IPS DF 4.7 (cell line): ENCODE measurements around the gene WDTC1.

Experiments used
- DNase-seq: peaks from one replicate; pipeline ENCODE4 v3.0.0-alpha.2; 2013; ENCODE audit warnings: low spot score; ENCODE audit errors: extremely low read depth

Gene WDTC1

GRCh38 chr1:27353166-27353565 lies 118.7 kb downstream of the WDTC1 start:
- no peak for DNase-seq

- DNase-seq: no peak
These were observed 119.2 kb downstream of the WDTC1 start for GRCh38 chr1:27353629-27354028.

- no peak for DNase-seq
These were observed 121.3 kb downstream of the WDTC1 start for GRCh38 chr1:27355683-27356082.

- no peak for DNase-seq
These were observed 121.8 kb downstream of the WDTC1 start for GRCh38 chr1:27356277-27356618.

GRCh38 chr1:27356619-27357280 lies 122.3 kb downstream of the WDTC1 start:
- DNase-seq: no peak

GRCh38 chr1:27357281-27358037 lies 123.0 kb downstream of the WDTC1 start:
- DNase-seq: no peak
